Body of pancreas (tissue), 4 donors: ENCODE measurements around the gene STPG4. TPM values are rescaled to one million over a fixed set of nuclear protein-coding genes. Genes with fewer than 3 reads are reported as not detected.

ENCODE experiments used
- ATAC-seq: fragments of 150-250 bp; one replicate; pipeline ENCODE4 v1.9.1; 2016
- DNase-seq, 4 donors: peaks; one replicate each; pipeline ENCODE4 v3.0.0-alpha.2; 2019
- H3K27ac ChIP-seq, 4 donors: fragments of 200-600 bp; sonication (generic); 1 replicate in 3 of 4; 2 replicates in 1 of 4; pipeline versions ENCODE4 v1.5.1 to v1.6.1; 2016 to 2019; ENCODE audit warnings: mild to moderate bottlenecking in 1 of 4, mixed read lengths in 1 of 4, moderate library complexity in 1 of 4
- H3K27me3 ChIP-seq, 2 donors: fragments of 200-600 bp; sonication (generic); one replicate each; pipeline ENCODE4 v1.6.0; 2016; ENCODE audit warnings: mild to moderate bottlenecking in 1 of 2
- H3K36me3 ChIP-seq, 2 donors: fragments of 200-600 bp; sonication (generic); replicated peaks in 1 of 2; 2 replicates each; pipeline ENCODE4 v1.5.1; 2016; ENCODE audit warnings: low read depth in 2 of 2; ENCODE audit not compliant: insufficient read depth in 1 of 2
- H3K4me1 ChIP-seq: fragments of 200-600 bp; sonication (generic); one replicate; pipeline ENCODE4 v1.6.0; 2016
- H3K4me3 ChIP-seq, 2 donors: fragments of 200-600 bp; sonication (generic); 1 replicate in 1 of 2; 2 replicates in 1 of 2; pipeline ENCODE4 v1.5.1; 2016 to 2019
- H3K9me3 ChIP-seq, 3 donors: fragments of 200-600 bp; sonication (generic); 1 replicate in 2 of 3; 2 replicates in 1 of 3; pipeline ENCODE4 v1.5.1; 2016
- POLR2A ChIP-seq, 3 donors: fragments of 450-650 bp; IDR thresholded peaks; one replicate each; pipeline ENCODE4 v1.6.1; 2016; ENCODE audit warnings: antibody characterized with exemption in 3 of 3, mild to moderate bottlenecking in 2 of 3
- WGBS, 2 donors: methylation state at CpG; one replicate each; pipeline ENCODE4 v1.1.5; 2017; 5-methylcytosine and 5-hydroxymethylcytosine counted together
- intact Hi-C: fragments of 100-400 bp; cut with DNase I; formaldehyde crosslinking; loops from one replicate; pipeline ENCODE4 v1.15.1; 2023
- total RNA-seq, 2 donors: library from RNA; depleted of rRNA; stranded (reverse); fragments of >200 nt; gene quantifications; one replicate each; pipeline ENCODE4 v1.1.0, GENCODE V29; 2016
- TF ChIP-seq, protein P1 (sequence below), 7 experiments: fragments of 450-650 bp in 4 of 7; fragments of 200-600 bp in 3 of 7; sonication (generic) in 3 of 7; IDR thresholded peaks; one replicate each; pipeline ENCODE4 v1.5.1; 2016 to 2019; ENCODE audit warnings: antibody characterized with exemption in 7 of 7

STPG4 gene
- total RNA-seq, 2 donors from 2014 or later = not detected

GRCh38 chr2:47198985-47199451 is 43.9 kb upstream of the STPG4 start:
- intact Hi-C loops = no loop called here
- no peaks in the 10 kb centered on the region for H3K27me3 ChIP-seq
- ATAC-seq = no peak
- no peak for DNase-seq
- no peaks in the 10 kb centered on the region for H3K9me3 ChIP-seq
- no peaks in the 10 kb centered on the region for H3K36me3 ChIP-seq
- H3K4me1 ChIP-seq = no peaks in the 10 kb centered on the region
- 77 to 90% methylated on average over 3 of the region's 3 CpGs for WGBS, 2 donors
- no peak overlapping the region for H3K4me3 ChIP-seq
- no peak overlapping the region for H3K27ac ChIP-seq
- TF ChIP-seq POLR2A (IDR thresholded peaks at IDR 0.05) = no peak
- TF ChIP-seq, protein P1, sequence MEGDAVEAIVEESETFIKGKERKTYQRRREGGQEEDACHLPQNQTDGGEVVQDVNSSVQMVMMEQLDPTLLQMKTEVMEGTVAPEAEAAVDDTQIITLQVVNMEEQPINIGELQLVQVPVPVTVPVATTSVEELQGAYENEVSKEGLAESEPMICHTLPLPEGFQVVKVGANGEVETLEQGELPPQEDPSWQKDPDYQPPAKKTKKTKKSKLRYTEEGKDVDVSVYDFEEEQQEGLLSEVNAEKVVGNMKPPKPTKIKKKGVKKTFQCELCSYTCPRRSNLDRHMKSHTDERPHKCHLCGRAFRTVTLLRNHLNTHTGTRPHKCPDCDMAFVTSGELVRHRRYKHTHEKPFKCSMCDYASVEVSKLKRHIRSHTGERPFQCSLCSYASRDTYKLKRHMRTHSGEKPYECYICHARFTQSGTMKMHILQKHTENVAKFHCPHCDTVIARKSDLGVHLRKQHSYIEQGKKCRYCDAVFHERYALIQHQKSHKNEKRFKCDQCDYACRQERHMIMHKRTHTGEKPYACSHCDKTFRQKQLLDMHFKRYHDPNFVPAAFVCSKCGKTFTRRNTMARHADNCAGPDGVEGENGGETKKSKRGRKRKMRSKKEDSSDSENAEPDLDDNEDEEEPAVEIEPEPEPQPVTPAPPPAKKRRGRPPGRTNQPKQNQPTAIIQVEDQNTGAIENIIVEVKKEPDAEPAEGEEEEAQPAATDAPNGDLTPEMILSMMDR (IDR thresholded peaks at IDR 0.05) = no peak

GRCh38 chr2:47196499-47196898 is 41.4 kb upstream of the STPG4 start:
- H3K9me3 ChIP-seq = no peaks in the 10 kb centered on the region
- no peaks in the 10 kb centered on the region for H3K27me3 ChIP-seq
- H3K27ac ChIP-seq = no peak overlapping the region
- intact Hi-C loops = no loop called here
- DNase-seq (no peak), ATAC-seq (no peak)
- no peaks in the 10 kb centered on the region for H3K4me1 ChIP-seq
- H3K36me3 ChIP-seq = no peaks in the 10 kb centered on the region
- TF ChIP-seq, protein P1 (IDR thresholded peaks at IDR 0.05) = no peak
- no peak for TF ChIP-seq POLR2A (IDR thresholded peaks at IDR 0.05)
- H3K4me3 ChIP-seq = no peak overlapping the region
- 88 to 93% methylated on average over 1 of the region's 1 CpG for WGBS, 2 donors

DNA sequence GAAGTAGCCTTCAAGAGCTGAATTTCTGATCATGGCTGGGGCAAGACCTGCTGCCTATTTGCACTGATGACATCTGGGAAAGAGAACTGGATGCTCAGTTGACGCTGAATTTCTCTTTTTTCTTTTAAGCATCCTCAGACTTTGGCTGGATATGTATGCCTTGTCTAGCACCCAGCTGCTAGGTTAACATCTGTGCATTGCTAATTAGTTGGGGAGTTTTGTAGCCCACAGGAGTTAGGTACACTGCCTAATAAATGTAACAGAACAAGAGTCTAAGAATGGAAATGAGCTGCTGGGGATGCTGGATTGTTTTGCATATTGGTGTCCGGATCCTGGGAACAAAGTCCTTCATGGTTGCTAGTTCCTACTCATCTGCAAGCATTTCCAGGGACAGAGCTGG is 40.9 kb upstream of the STPG4 start:
- intact Hi-C loops = no loop called here
- TF ChIP-seq, protein P1 (IDR thresholded peaks at IDR 0.05) = no peak
- TF ChIP-seq POLR2A (IDR thresholded peaks at IDR 0.05) = no peak
- H3K27me3 ChIP-seq = no peaks in the 10 kb centered on the region
- no peak overlapping the region for H3K27ac ChIP-seq
- DNase-seq (no peak), ATAC-seq (no peak)
- H3K36me3 ChIP-seq = no peaks in the 10 kb centered on the region
- H3K4me3 ChIP-seq = no peak overlapping the region
- 72 to 78% methylated on average over 2 of the region's 2 CpGs for WGBS, 2 donors
- no peaks in the 10 kb centered on the region for H3K4me1 ChIP-seq
- H3K9me3 ChIP-seq = no peaks in the 10 kb centered on the region

DNA sequence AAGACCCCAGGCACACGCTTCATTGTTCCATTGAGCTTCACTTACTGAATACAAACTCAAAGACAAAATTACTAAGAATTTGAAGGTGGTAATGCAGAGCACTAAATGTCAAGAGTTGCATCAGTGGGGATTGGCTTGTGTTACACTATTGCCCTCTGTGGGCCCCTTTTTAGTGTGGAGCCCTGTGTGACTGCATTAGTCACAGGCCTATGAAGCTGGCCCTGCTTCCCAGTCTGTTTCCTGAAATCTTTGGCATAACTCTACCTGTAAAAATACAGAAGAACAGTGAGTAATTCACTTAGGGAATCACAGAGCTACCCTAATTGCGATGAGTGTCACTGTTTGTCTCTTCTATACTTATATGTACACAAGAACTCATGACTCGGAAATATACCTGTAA is 40.0 kb upstream of the STPG4 start:
- no peak for ATAC-seq
- H3K27me3 ChIP-seq = no peaks in the 10 kb centered on the region

DNA sequence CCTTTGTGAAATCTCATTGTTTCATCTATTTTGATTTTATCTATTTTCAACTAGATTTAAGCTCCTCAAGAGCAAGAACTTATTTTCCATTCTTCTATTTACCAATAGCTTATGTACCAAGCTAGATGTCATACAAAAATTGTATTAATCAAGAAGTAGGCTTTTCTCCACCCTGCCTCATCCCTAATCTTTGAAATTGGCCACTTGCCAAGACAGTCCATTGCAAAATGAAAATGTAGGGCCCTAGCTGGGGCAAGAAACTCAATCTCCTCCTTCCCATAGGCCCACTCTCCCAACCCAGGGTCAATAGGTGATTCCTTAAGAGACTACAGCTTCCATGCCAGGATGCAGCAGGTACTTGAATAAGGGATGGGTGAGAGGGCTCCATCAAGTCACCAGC is 39.3 kb upstream of the STPG4 start:
- Histone ChIP-seq H3K4me3 (no peak overlapping the region), H3K27ac (no peak overlapping the region), H3K27me3 (no peaks in the 10 kb centered on the region), H3K9me3 (no peaks in the 10 kb centered on the region), H3K4me1 (no peaks in the 10 kb centered on the region), H3K36me3 (no peaks in the 10 kb centered on the region)
- intact Hi-C loops = no loop called here
- TF ChIP-seq, protein P1 (IDR thresholded peaks at IDR 0.05) = no peak
- TF ChIP-seq POLR2A (IDR thresholded peaks at IDR 0.05) = no peak
- DNase-seq (no peak), ATAC-seq (no peak)

More for the DNA sequence above, 40.0 kb upstream of the STPG4 start:
- Histone ChIP-seq H3K9me3 (no peaks in the 10 kb centered on the region), H3K4me1 (no peaks in the 10 kb centered on the region), H3K4me3 (no peak overlapping the region), H3K27ac (no peak overlapping the region), H3K36me3 (no peaks in the 10 kb centered on the region)
- TF ChIP-seq, protein P1 (IDR thresholded peaks at IDR 0.05) = no peak
- TF ChIP-seq POLR2A (IDR thresholded peaks at IDR 0.05) = no peak
- WGBS, 2 donors = 86 to 87% methylated on average over 3 of the region's 3 CpGs
- DNase-seq = no peak
- intact Hi-C loops = no loop called here
